ENCODE results near the gene TMEM184A. TPM values are rescaled to one million over a fixed set of nuclear protein-coding genes. Genes with fewer than 3 reads are reported as not detected.

Gene TMEM184A
- total RNA-seq, 1 experiment from 2014 or later = 1.7 TPM

DNA sequence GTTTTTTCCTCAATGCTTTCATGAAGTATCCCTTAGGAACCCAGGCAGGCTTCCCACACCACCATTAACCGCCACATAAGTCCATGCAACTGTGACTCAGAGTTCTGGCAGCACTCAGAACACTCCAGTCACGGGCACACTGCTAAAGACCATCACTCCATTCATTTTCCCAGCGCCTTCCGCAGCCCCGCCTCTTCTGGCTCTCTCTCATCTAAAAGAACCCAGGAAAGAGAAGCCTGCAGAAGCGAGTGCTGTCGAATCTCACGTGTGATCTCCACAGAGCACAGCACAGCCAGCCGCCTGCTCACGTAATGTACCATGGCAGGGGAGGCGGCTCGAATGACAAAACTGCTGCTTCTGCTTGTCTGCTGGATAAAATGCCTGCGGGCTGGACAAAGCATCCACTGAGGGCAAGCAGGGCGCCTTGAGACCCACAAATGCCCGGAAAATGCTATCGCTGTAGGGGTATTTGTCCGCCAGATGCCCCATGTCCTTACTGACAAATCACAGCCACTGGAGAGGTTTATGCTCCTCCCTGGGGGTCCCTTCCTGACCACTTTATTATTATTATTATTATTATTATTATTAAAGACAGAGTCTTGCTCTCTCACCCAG lies 12.0 kb upstream of the TMEM184A start:
- peak; percentile 89 for DNase-seq (ENCODE audit: low read depth)

DNA sequence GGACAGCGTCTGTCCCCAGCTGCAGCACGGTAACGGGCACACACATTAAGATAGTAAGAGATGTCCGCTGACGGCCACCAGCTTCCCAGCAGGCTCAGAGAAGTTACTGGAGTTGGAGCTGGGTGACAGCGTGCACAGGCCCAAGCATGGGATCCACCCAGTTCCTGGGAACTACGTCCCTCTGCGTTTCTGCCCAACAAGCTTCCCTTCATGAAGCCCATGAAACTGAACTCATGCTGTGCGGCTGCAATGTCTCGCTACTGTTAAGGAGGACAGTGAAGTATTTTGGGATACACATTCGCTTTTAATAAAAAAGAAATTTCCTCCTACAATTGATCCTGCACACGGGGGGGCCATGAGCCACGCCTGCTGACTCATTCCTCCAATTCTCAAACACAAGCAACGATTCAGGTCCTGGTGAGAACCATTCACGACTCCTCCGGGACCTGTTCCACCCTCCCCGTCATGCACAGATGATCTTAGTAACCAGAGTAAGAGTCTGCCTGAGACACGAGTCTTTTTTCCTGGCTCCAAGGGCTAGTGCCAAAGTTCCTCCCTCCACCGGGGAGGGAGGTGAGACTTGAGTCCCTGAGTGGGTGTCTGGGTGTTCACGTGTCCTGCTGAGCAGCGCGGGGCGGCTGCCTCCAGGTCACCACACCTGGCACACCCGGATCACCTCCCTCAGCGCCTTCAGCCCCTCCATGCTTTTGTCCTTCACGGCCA lies 11.2 kb upstream of the TMEM184A start:
- peak; percentile 87 for DNase-seq (ENCODE audit: low read depth)

- DNase-seq (ENCODE audit: low read depth) = no peak
These were observed 10.7 kb upstream of the TMEM184A start for GRCh38 chr7:1566687-1567048.

- DNase-seq (ENCODE audit: low read depth) = peak; percentile 43
These were observed 8.6 kb upstream of the TMEM184A start for GRCh38 chr7:1564603-1565022.

DNA sequence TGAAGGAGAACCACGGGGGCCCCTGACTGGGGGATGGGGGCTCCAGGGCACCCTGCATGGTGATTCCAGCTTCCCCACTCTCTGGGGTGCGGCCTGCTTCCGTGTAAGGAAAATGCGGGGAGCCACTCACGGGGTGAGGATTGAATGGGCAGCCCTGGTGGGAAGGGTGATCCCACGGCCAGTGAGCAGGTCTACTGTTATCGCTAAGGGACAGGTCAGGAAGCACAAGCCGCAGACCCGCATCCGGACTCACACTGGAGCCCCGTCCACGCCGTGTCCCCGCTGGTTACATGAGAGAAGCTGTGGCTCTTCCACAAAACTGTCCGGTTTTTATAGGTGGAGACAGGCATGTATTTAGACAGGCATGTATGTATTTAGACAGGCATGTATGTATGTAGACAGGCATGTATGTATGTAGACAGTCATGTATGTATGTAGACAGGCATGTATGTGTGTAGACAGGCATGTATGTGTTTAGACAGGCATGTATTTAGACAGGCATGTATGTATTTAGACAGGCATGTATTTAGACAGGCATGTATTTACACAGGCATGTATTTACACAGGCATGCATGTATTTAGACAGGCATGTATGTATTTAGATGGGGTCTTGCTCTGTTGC lies 8.1 kb upstream of the TMEM184A start:
- DNase-seq (ENCODE audit: low read depth) = no peak

- DNase-seq (ENCODE audit: low read depth) = no peak
These were observed 6.6 kb upstream of the TMEM184A start for GRCh38 chr7:1562597-1563051.

DNA sequence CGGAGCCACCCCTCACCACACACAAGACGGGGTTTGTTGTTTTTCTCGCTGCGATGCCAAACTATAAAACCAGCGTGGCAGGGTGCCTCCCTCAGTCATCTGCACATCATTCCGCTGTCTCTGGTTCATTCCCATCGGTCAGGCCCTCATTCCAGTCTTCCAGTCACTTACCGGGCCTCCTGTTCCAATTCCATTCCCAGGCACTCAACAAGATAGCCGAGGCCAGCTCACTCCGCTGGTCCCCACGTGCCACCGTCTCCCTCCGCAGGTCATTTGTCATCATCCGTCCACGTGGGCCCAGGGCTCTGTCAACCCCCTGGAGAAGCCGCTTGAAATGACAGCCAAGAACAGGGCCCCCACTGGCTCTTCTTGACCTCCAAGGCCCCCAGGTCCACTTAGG lies 6.1 kb upstream of the TMEM184A start:
- no peak for DNase-seq (ENCODE audit: low read depth)

- no peak for DNase-seq (ENCODE audit: low read depth)
These were observed 5.3 kb upstream of the TMEM184A start for GRCh38 chr7:1561036-1561940.

- no peak for DNase-seq (ENCODE audit: low read depth)
These were observed 4.6 kb upstream of the TMEM184A start for GRCh38 chr7:1560620-1561031.

DNA sequence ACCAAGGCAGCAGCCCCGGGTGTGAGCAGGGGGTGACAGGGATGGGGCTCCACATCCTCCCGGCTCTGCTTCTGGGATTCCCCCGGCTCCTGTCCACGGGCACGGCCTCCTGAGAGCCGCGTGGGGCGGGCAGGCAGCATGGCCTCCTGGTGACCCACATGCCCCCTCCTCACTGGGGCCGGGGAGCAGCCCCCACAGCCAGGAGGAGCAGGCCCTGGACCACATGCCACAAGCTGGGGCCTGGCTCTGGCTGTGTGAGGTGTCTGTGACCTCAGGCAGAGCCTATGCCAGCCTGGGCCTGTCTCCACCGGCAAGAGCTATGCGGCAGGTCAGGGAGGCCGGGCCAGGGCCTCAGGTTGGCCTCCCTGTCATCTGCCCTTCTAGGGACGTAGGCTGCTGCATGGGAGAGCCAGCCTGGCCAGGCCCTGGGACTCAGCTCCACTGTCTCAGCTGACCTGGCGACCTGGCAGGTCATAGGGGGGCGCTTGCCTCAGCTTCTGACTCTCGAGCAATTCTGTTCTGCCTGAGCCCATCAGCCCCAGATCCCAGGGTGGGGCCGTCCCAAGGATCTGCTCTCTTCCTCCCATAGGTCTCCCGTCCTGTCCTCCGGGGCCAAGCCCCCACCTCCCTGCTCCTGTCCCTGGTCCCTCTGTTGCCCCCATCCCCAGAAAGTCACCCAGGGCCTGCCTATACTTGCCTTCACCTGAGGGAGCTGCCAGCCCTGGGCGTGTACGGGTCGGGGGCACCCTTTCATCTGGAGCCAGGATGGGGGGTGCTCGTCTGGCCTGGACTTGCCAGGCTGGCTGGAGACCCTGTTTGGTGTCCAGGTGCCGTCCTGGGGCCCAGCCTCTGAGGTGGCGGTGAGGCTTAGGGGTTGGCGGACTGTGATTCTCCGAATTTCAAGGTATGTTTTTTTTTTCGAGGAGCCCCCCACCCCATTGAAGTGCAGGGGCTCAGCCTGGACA lies 3.9 kb upstream of the TMEM184A start:
- DNase-seq (ENCODE audit: low read depth) = no peak

DNA sequence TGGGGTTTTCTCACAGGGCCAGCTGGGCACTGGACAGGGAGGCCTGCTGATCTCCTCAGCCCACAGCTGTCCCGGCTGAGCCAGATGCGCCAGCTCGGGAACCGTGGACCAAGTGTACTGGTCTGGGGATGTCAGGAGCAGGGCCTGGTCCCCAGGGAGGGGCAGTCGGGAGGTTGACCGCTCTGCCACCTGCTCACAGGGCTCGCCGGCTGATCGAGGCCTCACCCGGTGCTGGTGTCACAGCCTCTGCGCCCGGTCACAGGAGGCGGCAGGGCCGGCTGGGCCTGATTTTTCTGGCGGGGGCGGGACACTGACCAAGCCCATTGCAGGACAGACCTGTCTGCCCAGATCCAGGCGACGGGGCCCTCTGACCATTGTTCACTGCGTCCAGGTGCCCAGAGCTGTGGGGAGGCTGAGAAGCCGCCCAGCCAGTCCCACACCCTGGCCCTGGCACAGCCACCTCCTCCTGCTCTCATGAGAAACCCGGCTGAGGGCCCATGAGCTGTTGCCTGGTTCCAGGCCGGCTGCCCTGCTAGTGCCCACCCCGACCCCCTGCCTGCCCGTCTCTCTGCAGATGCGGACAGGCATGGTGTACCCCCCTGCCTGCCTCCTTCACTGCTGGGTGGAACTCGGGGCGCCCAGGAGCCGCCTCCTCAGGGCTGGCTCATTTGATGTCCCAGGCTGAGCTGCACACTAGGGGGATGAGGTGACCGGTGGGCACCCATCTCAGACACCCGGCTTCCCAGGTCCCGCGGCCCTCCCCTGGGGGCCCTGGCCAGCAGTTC lies 3.0 kb upstream of the TMEM184A start:
- DNase-seq (ENCODE audit: low read depth) = no peak

DNA sequence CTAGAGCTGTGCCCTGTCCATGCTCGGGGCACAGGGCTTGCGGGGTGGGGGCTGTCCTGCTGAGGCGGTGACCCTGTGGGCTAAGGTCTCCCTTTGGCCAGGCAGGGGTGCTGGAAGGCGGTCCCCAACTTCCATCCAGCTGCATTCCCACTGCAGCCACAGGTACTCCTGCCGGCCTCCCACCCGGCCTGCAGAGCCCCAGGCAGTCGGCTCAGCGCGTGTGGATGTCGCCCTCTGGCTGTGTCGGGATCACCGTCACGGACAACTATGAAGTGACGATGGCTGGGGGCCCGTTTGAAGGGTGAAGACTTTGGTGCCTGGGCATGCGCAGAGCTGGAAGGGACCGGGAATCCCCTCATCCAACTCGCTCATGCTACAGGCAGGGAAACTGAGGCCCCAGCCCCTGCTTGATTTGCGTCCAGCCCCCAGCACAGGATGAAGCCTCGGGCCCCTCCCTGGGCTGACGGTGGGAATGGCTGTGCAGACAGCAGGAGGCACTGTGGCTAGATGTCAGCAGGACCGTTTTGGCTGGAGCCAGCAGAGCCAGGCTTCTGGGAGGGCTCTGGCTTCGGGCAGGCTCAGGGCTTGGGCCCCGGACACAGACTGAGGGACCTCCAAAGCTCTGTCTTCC lies 2.3 kb upstream of the TMEM184A start:
- DNase-seq (ENCODE audit: low read depth) = no peak

DNA sequence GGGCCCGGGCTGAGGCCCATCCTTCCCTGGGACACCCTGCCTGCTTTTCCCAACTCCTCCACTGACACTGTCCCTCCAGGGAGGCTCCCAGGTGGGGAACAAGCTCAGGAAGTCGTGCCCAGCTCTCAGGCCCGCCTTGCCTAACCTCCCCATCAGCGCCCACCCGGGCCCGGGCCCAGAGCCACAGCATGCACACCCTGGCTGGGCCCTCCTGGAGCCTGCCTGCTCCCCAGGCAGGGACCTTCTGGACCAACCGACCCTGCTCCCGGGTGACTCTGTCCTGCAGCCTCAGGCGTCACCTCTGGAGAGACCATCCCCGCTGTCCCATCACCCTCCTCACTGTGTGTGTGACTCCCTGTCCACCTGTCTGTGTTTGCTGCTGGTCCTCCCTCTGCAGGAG lies 1.8 kb upstream of the TMEM184A start:
- DNase-seq (ENCODE audit: low read depth) = no peak

GRCh38 chr7:1557006-1557405 lies 1.0 kb upstream of the TMEM184A start:
- no peak for DNase-seq (ENCODE audit: low read depth)

- peak; percentile 99 for DNase-seq (ENCODE audit: low read depth)
These were observed 776 bp downstream of the TMEM184A start for GRCh38 chr7:1555046-1555812.

GRCh38 chr7:1554333-1555045 lies 1.5 kb downstream of the TMEM184A start:
- DNase-seq (ENCODE audit: low read depth) = no peak

DNA sequence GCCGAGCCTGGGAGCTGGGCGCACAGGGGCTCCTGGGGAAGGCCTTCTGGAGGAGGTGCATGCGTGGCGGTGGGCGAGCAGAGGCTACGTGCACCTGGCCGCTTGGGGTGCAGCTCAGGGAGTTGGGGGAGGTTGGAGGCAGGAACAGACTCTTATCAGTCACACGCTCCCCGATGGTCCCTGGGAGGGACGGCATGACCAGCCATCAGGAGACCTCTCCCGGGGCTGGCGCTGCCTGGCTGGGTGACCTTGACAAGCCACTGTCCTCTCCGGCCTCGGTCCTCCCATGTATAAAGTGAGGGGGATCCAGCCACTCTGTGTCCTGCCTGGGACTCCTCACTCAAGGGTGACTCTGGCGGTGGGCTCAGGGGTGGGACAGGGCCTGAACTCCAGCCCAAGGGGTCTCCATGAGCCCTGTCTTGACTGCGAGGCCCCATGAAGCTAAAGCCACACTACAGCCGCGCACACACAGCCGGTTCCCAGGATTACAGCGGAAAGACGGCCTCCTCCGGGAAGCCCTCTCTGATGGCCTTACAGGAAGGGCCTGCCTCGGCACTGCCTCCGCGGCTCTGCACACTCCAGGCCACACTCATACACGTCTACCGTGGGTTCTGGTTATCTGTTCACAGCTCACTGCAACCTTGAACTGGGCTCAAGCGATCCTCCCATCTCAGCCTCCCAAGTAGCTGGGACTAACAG lies 2.3 kb downstream of the TMEM184A start:
- no peak for DNase-seq (ENCODE audit: low read depth)

- DNase-seq (ENCODE audit: low read depth) = no peak
These were observed 3.8 kb downstream of the TMEM184A start for GRCh38 chr7:1552200-1552599.

All from Daoy (cell line).